ENCODE measurements around the gene VCAN. TPM values are rescaled to one million over a fixed set of nuclear protein-coding genes. Genes with fewer than 3 reads are reported as not detected.

The VCAN gene
- total RNA-seq, 3 donors from 2014 or later: 31.6 to 245 (median 138) TPM

- no peaks in the 10 kb centered on the region for H3K4me1 ChIP-seq
- H3K27me3 ChIP-seq: no peaks in the 10 kb centered on the region
- no peak for DNase-seq (ENCODE audit: low spot score in 2 of 2)
- no peak overlapping the region for H3K4me3 ChIP-seq
- H3K36me3 ChIP-seq: no peaks in the 10 kb centered on the region
- TF ChIP-seq POLR2A (IDR thresholded peaks at IDR 0.05) (no peak), CTCF (IDR thresholded peaks at IDR 0.05) (no peak), POLR2AphosphoS5 (IDR thresholded peaks at IDR 0.05) (no peak)
- H3K9me3 ChIP-seq: no peaks in the 10 kb centered on the region
- intact Hi-C loops (cut with DNase I; ENCODE audit: low total_unique reads): no loop called here
- H3K27ac ChIP-seq: no peak overlapping the region
These were observed 15.6 kb downstream of the VCAN start for GRCh38 chr5:83487155-83487554.

GRCh38 chr5:83488271-83488670 lies 16.7 kb downstream of the VCAN start:
- DNase-seq (ENCODE audit: low spot score in 2 of 2): no peak
- no peaks in the 10 kb centered on the region for H3K27me3 ChIP-seq
- TF ChIP-seq POLR2A (IDR thresholded peaks at IDR 0.05) (no peak), CTCF (IDR thresholded peaks at IDR 0.05) (no peak), POLR2AphosphoS5 (IDR thresholded peaks at IDR 0.05) (no peak)
- H3K4me3 ChIP-seq: no peak overlapping the region
- no peaks in the 10 kb centered on the region for H3K4me1 ChIP-seq
- intact Hi-C loops (cut with DNase I; ENCODE audit: low total_unique reads): no loop called here
- no peak overlapping the region for H3K27ac ChIP-seq
- no peaks in the 10 kb centered on the region for H3K9me3 ChIP-seq
- H3K36me3 ChIP-seq: no peaks in the 10 kb centered on the region

DNA sequence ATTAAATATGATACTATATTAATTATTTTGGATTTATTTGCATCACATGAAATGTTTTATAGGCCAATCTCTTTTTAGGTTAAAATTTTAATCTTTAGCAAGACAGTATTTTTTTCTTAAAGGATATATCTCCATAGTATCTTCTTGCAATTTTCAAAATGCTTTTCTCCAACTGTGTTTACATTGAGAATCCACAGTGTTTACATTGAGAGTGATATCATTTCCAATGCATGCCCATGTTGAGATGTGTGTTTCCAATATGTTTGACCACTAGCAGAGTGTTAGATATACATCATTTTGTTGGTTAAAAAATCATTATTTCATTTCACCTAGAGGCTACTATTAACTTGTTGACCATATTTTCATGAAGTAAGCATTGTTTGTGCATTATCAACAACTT lies 17.3 kb downstream of the VCAN start:
- no peaks in the 10 kb centered on the region for H3K9me3 ChIP-seq
- H3K4me3 ChIP-seq: no peak overlapping the region
- intact Hi-C loops (cut with DNase I; ENCODE audit: low total_unique reads): no loop called here
- no peak overlapping the region for H3K27ac ChIP-seq
- H3K4me1 ChIP-seq: no peaks in the 10 kb centered on the region
- H3K36me3 ChIP-seq: no peaks in the 10 kb centered on the region
- DNase-seq (ENCODE audit: low spot score in 2 of 2): no peak
- TF ChIP-seq POLR2A (IDR thresholded peaks at IDR 0.05) (no peak), CTCF (IDR thresholded peaks at IDR 0.05) (no peak), POLR2AphosphoS5 (IDR thresholded peaks at IDR 0.05) (no peak)
- H3K27me3 ChIP-seq: no peaks in the 10 kb centered on the region

- H3K4me1 ChIP-seq: no peaks in the 10 kb centered on the region
- no peak for DNase-seq (ENCODE audit: low spot score in 2 of 2)
- no peak overlapping the region for H3K27ac ChIP-seq
- H3K4me3 ChIP-seq: no peak overlapping the region
- TF ChIP-seq CTCF (IDR thresholded peaks at IDR 0.05) (no peak), POLR2AphosphoS5 (IDR thresholded peaks at IDR 0.05) (no peak), POLR2A (IDR thresholded peaks at IDR 0.05) (no peak)
- H3K9me3 ChIP-seq: no peaks in the 10 kb centered on the region
- intact Hi-C loops (cut with DNase I; ENCODE audit: low total_unique reads): no loop called here
- no peaks in the 10 kb centered on the region for H3K27me3 ChIP-seq
- H3K36me3 ChIP-seq: no peaks in the 10 kb centered on the region
These were observed 18.7 kb downstream of the VCAN start for GRCh38 chr5:83490203-83490602.

- no peak for DNase-seq (ENCODE audit: low spot score in 2 of 2)
- no peaks in the 10 kb centered on the region for H3K4me1 ChIP-seq
- H3K27ac ChIP-seq: no peak overlapping the region
- H3K27me3 ChIP-seq: no peaks in the 10 kb centered on the region
- no peak overlapping the region for H3K4me3 ChIP-seq
- TF ChIP-seq POLR2A (IDR thresholded peaks at IDR 0.05) (no peak), CTCF (IDR thresholded peaks at IDR 0.05) (no peak)
- H3K36me3 ChIP-seq: no peaks in the 10 kb centered on the region
- intact Hi-C loops (cut with DNase I; ENCODE audit: low total_unique reads): no loop called here
- no peaks in the 10 kb centered on the region for H3K9me3 ChIP-seq
These were observed 20.8 kb downstream of the VCAN start for GRCh38 chr5:83492331-83492730.
